ENCODE measurements around the gene ABHD12. TPM values are rescaled to one million over a fixed set of nuclear protein-coding genes. Genes with fewer than 3 reads are reported as not detected.
"Not testable (repeated sequence)": the region's sequence is repeated elsewhere in the genome, so short reads cannot be mapped to it uniquely, and the experiment has no call there.

Gene ABHD12
- total RNA-seq, 1 experiment from 2014 or later: 78.9 TPM

- DNase-seq (ENCODE audit: low read depth): no peak
These were observed 68.6 kb downstream of the ABHD12 start for GRCh38 chr20:25321991-25322390.

GRCh38 chr20:25321262-25321831 is 69.3 kb downstream of the ABHD12 start:
- DNase-seq (ENCODE audit: low read depth): no peak

GRCh38 chr20:25320035-25320800 is 70.4 kb downstream of the ABHD12 start:
- no peak for DNase-seq (ENCODE audit: low read depth)

GRCh38 chr20:25319241-25320034 is 71.2 kb downstream of the ABHD12 start:
- no peak for DNase-seq (ENCODE audit: low read depth)

- no peak for DNase-seq (ENCODE audit: low read depth)
These were observed 72.0 kb downstream of the ABHD12 start for GRCh38 chr20:25318471-25319240.

GRCh38 chr20:25317351-25318075 is 73.1 kb downstream of the ABHD12 start:
- DNase-seq (ENCODE audit: low read depth): no peak

- DNase-seq (ENCODE audit: low read depth): no peak
These were observed 74.0 kb downstream of the ABHD12 start for GRCh38 chr20:25316506-25317190.

- peak; percentile 62 for DNase-seq (ENCODE audit: low read depth)
These were observed 75.0 kb downstream of the ABHD12 start for GRCh38 chr20:25315418-25316210.

GRCh38 chr20:25314497-25315417 is 75.9 kb downstream of the ABHD12 start:
- DNase-seq (ENCODE audit: low read depth): peak; percentile 24

GRCh38 chr20:25313593-25313992 is 77.0 kb downstream of the ABHD12 start:
- no peak for DNase-seq (ENCODE audit: low read depth)

GRCh38 chr20:25312716-25313115 is 77.9 kb downstream of the ABHD12 start:
- DNase-seq (ENCODE audit: low read depth): not testable (repeated sequence)

- DNase-seq (ENCODE audit: low read depth): peak; percentile 95
These were observed 79.5 kb downstream of the ABHD12 start for GRCh38 chr20:25310921-25311728.

- DNase-seq (ENCODE audit: low read depth): peak; percentile 99
These were observed 80.2 kb downstream of the ABHD12 start for GRCh38 chr20:25310268-25310920.

GRCh38 chr20:25309395-25310267 is 81.0 kb downstream of the ABHD12 start:
- DNase-seq (ENCODE audit: low read depth): peak; percentile 98

GRCh38 chr20:25308671-25309394 is 81.8 kb downstream of the ABHD12 start:
- peak; percentile 95 for DNase-seq (ENCODE audit: low read depth)

- no peak for DNase-seq (ENCODE audit: low read depth)
These were observed 82.5 kb downstream of the ABHD12 start for GRCh38 chr20:25308083-25308491.
